Activated CD4-positive, alpha-beta T cell treated with anti-CD3 and anti-CD28 coated beads, Interleukin-2, Interleukin-6, amounts not matched to agents 100 ng/mL and 50 ng/mL, durations not matched to agents 16 hours and 8 hours (primary cell): ENCODE data around the gene PRKG1.
"Not testable (repeated sequence)": the region's sequence is repeated elsewhere in the genome, so short reads cannot be mapped to it uniquely, and the experiment has no call there.

Source experiments
- DNase-seq: peaks from one replicate; pipeline ENCODE4 v3.0.0-alpha.2; 2020

PRKG1 gene

DNA sequence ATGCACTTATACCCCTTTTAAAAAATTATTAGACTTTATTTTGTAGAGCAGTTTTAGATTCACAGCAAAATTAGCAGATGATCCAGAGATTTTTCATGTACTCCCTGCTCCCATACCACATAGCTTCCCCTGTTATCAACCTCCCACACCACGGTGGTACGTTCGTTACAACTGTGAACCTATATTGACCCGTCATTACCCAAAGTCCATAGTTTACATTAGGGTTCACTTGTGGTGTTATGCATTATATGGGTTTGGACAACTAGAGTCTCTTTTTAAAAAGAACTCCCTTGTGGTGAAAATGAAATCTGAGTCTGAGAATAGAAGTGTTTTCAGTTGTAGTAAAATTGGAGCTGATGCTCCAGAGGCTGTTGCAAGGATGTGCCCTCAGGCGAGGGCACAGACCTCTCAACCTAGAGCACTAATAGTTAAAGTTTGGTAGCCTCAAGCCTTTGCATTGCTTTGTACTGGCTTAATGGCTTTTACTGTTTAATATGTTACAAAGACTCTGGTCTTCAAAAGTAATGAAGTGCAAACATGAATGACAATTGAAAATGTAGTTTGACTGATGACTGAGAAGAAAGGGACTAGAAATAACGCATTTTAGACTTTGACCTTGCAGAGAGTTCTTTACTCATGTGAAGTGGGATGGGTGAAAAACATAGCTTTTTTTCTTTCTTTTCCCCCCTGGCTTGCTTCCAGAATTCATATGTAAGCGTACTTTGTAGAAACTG, 655.7 kb downstream of the PRKG1 start:
- DNase-seq = no peak

DNA sequence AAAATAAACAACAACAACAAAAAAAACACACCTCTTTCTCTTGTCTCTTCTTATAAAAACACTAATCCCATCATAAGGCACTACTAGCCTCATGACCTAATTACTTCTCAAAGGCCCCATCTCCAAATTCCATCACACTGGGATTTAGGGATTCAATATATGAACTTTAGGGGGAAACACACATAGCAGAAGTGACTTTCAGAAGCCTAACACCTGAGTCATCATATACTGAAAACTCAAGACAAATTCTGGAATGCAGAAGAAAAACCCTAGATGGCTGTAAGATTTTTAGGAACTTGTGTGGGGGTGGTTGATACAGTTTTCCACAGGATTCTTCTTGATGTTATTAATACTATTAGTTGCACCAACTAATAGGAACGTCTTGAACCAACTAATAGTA, 658.8 kb downstream of the PRKG1 start:
- no peak for DNase-seq

GRCh38 chr10:51743146-51743545, 668.9 kb downstream of the PRKG1 start:
- no peak for DNase-seq

DNA sequence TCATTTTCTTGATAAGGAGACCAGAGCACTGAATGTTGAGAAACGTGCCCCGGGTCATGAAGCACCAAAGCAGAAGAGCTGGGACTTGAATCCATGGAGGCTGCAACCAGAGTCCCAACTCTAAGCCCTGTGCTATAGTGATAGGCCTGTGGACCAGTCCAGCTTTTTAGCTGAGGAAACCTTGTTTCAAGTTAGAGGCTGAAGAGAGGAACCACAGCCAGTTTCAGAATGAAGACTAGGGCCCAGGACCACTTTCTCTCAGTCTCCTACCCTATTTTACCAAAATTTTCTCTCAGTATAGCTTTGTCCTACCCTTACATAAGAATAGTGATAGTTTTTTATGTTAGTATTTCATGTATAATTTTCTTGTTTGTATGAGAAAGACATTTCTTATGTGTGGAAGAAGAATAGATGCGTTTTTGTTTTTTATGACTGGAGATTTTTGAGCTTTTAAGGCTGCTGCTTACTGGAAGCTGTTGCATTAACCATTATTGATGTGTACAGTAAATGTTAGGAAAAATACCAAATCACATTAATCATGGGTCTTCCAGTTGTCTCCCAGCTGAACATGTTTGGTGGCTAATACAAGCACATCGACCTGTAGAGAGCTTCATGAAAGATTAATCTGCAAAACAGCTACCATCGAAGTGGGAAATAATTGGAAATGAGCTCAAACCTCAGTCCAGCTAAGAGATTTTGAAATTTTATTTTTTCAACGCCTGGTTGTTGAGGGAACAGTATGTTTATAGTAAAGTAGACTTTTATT, 670.1 kb downstream of the PRKG1 start:
- no peak for DNase-seq

DNA sequence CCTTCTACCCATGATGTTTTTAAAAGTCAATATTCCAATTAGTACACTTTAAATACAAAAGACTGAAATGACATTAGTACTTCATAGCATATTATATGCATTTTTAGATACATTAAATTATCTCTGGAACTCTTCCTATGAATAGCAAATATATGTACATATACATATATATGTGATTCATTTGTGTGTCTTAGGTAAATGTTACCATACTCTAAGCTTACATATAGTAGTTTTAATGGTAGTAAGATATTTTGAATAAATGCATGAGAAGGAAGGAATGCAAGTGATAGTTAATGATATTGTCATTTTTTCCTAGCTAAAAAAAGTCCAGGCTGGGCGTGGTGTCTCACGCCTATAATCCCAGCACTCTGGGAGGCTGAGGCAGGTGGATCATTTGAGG, 671.1 kb downstream of the PRKG1 start:
- no peak for DNase-seq

DNA sequence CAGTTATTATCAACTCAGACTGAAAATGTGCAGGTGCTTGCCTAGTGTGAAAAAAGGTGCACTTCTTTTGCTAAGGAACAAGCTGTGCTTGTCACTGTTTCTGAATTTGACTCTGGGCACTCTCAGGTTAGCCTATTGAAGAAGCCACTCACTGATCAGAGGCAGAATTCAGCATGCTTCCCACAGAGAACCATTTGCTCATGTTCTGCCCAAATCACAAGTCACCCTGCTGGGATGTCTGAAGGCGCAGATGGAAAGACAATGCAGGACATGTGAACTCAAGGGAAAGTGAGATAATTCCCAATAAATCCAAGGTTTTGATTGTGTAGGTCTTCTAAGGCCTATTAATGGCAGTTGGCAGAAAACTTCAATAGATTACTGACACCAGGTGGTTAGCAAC, 672.9 kb downstream of the PRKG1 start:
- no peak for DNase-seq

DNA sequence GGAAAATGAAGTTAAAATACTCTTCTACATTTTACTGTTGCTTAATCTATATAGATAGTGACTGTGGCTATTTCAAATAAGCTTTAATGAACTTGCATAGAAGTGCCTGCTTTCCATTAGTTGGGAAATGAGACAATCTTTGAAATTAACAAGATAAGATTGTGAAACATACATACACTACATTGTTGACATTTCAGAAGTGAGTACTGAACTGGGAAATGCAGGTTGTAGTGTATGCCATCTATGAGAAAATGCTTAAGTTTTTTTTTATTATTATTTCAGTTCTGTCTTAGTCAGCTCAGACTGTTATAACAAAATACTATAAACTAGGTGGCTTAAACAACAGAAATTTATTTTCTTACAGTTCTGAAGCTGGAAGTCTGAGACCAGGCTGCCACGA, 674.7 kb downstream of the PRKG1 start:
- DNase-seq = no peak

DNA sequence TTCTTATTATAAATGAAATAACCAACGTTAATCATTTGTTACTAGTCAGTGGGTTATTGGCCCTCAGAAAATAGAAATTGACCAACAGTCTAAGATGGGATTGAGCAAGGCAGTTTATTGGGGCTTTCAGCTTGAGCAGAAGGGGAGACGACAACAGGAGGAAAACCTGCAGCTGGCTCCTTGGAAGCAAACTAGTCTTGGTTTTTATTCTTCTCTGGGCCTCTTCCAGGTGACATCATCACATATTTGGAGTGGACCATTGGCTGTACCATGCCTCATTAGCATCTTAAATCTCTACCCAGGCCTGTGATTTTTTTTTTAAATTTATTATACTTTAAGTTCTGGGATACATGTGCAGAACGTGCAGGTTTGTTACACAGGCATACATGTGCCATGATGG, 684.1 kb downstream of the PRKG1 start:
- no peak for DNase-seq

DNA sequence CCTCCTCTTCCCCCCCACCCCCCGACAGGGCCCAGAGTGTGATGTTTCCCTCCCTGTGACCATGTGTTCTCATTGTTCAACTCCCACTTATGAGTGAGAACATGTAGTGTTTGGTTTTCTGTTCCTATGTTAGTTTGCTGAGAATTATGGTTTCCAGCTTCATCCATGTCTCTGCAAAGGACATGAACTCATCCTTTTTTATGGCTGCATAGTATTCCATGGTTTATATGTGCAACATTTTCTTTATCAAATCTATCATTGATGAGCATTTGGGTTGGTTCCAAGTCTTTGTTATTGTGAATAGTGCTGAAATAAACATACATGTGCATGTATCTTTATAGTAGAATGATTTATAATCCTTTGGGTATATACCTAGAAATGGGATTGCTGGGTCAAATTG, 684.6 kb downstream of the PRKG1 start:
- DNase-seq = not testable (repeated sequence)

DNA sequence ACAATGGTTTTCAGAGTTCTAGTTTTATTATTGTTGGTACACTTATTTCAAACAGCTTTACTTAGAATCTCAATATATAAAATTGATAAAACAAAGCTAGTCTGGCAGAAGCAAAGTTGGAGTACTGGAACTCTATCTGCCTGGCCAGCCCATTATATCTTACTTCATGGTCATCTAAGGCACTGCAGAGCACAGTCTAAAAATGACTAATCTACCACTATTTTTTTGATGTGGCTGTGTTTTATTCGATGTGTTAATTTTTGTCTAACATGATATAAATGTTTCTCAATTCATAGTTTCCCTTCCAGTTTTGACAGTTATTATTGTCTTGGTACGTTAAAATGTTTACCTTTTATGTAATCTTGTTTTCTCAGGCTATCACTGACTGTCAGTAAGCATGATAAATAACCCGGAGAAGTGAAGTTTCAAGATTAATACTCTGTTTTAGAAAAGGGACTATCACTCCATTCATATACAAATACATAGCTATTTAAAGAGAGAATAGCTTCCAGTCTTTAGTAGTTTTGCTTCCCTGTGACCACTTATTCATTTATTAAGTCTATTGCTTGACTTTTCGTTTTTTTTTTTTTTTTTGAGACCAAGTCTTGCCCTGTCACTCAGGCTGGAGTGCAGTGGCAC, 685.7 kb downstream of the PRKG1 start:
- DNase-seq = no peak

DNA sequence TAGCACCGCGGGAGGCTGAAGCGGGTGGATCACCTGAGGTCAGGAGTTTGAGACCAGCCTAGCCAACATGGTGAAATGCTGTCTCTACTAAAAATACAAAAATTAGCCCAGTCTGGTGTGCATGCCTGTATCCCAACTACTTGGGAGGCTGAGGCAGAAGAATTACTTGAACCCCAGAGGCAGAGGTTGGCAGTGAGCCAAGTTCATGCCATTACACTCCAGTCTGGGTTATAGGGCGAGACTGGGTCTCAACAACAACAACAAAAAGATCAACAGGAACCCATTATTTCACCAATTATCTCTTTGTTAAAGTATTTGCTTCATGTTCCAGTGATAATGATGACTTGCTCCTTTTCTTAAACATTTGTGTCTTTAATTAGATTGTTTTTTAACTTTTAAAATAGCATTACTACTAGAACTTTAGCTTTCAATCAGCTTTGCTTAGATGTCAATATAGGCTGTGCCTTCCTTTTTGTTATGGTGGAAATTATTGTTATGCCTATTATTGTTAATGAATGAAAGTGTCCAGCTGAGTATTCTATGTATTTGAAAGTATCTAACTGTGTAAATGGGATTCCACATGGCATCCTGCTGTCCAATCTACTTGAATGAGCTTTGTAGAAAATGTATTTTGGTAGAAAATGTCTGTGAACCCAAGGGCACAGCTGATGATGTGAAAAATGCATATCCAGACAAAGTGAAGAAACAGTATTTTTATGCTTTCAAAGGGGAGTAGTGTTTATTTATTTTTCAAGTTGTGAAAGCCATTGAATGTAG, 686.8 kb downstream of the PRKG1 start:
- DNase-seq = no peak

- no peak for DNase-seq
These were observed 689.5 kb downstream of the PRKG1 start for GRCh38 chr10:51763746-51764145.

DNA sequence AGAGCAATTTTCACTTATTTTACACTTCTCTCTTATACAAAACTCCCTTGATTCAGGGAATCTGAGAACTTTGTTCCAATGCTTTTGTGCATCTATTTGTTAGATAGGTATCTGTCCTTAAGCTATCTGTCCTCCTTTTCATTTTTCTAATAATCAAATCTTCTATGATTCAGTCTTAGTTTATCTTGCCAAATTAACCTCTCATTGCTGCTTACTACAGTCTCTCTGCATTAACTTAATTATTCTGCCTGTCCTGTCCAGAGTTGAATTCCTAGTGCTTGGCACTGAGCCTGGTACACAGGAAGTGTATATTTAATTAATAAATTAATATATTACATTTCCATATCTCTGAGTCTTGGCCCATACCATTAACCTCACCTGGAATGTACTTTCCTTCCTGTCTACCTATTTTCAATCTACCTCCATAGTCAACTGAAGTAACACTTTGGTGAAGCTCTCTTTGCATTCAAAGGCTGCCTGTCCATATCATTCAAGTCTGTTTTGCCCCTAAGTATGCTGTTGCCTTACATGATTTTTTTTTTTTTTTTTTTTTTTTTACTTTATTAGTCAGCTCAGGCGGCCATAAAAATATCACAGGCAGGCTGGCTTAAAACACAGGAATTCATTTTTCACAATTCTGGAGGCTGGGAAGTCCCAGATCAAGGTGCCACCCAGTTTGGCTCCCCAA, 691.1 kb downstream of the PRKG1 start:
- DNase-seq = no peak

- no peak for DNase-seq
These were observed 692.3 kb downstream of the PRKG1 start for GRCh38 chr10:51766423-51767102.

DNA sequence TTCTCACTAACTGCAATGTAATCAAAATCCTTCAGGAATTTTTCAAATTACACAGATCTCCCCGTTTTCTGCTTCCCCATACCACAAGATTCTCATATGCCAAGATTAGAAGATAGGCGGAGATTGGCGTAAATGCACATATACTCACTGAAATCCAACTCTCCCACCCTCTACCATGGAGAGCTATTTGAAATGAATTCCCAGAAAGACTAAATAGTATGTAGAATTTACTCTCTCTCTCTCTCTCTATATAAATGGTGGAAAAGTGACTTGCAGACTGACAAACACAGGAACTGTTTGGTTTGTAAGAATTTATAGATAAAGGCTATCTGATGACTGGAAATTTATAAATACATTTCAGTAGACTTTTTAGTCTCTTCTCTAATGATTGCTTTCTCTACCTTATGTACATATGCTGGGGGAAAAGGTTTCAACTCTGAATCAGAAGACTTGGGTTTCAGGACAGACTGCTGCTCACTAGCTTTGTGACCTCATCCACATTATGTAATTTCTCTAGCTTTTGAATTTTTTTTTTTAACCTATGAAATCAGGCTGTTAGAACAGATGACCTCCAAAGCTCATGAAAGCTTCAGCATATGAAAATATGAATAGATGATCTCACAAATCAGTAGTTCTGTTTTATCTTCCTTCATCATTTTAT, 692.9 kb downstream of the PRKG1 start:
- DNase-seq = no peak

DNA sequence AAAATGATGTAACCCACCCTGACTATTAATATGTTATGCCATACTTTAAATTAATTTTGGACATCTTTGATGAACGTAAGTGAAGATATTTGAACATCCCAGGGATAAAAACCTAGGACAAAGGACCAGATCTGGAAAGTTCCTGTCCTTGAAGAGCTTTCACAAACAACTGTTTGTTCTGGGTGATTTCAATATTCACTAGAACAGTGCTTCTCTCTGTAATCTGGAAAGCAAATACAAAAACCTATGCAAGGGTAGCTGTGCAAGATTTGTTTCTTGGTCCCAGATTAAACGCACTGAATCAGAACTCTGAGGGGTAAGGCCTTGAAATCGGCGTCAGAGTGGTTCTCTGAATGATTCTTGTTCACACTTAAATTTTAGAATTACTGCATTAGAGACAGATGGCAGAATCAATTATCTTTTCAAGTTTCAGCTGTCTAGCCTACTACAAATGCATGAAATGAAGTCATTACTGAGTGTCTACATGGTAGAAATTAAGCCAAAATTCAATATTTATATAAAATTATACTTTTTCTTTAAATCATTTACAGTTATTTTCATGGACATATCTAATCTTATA, 694.7 kb downstream of the PRKG1 start:
- DNase-seq = no peak

GRCh38 chr10:51770709-51771108, 696.4 kb downstream of the PRKG1 start:
- no peak for DNase-seq

- no peak for DNase-seq
These were observed 698.1 kb downstream of the PRKG1 start for GRCh38 chr10:51772387-51772786.

DNA sequence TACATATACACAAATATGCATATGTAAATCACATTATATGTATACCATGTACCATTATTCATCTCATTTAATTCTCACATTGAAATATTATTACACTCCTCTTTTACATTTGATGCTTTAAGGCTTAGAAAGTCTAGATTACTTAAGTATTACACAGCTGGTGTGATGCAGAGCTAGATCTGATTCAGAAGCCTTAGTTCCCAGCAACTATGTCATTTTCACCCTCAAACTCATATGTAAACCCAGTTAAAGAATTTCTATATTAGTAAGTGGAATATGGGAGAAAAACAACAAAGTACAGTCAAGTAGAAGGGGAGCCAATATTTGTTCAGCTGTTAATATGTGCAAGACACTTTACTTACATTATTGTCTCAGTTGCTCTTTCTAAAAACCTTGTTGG, 699.4 kb downstream of the PRKG1 start:
- no peak for DNase-seq

DNA sequence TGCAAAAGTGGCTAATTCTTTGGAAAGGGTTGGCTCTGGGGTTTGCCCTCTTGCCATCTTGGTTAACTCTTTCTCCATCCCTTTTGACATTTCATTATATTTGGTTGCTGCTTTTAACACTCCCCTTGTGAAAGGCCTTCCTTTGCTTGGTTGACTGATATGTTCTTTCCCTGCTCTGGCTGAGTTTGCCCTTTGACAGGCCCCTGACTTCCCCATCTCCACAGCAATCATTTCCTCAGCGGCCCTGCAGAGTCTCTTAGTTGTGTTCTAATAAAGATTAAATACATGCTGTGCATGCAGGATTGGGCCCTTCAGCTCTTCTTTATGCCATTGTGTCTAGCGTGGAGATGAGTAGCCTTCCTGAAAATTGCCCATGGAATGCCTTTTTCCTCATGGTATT, 709.7 kb downstream of the PRKG1 start:
- no peak for DNase-seq

- DNase-seq = no peak
These were observed 711.9 kb downstream of the PRKG1 start for GRCh38 chr10:51786016-51786683.
